MM.1S (cell line): ENCODE measurements around the gene AGPAT2.

Source experiments
- EZH2phosphoT487 ChIP-seq: fragments of 300-600 bp; sonication (generic); IDR thresholded peaks from 2 replicates; pipeline ENCODE4 v1.6.1; 2018; ENCODE audit warnings: antibody characterized with exemption, low read length
- TF ChIP-seq, protein P1 (sequence below): fragments of 300-600 bp; sonication (generic); IDR thresholded peaks from 2 replicates; pipeline ENCODE4 v1.5.1; 2016; ENCODE audit warnings: antibody characterized with exemption, low read length, mixed read lengths

- TF ChIP-seq, protein P1, sequence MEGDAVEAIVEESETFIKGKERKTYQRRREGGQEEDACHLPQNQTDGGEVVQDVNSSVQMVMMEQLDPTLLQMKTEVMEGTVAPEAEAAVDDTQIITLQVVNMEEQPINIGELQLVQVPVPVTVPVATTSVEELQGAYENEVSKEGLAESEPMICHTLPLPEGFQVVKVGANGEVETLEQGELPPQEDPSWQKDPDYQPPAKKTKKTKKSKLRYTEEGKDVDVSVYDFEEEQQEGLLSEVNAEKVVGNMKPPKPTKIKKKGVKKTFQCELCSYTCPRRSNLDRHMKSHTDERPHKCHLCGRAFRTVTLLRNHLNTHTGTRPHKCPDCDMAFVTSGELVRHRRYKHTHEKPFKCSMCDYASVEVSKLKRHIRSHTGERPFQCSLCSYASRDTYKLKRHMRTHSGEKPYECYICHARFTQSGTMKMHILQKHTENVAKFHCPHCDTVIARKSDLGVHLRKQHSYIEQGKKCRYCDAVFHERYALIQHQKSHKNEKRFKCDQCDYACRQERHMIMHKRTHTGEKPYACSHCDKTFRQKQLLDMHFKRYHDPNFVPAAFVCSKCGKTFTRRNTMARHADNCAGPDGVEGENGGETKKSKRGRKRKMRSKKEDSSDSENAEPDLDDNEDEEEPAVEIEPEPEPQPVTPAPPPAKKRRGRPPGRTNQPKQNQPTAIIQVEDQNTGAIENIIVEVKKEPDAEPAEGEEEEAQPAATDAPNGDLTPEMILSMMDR: no peak
- TF ChIP-seq EZH2phosphoT487: no peak
Measured at GRCh38 chr9:136662656-136663581, 24.3 kb downstream of the AGPAT2 start, which contains the start of gene EGFL7.
